Naive thymus-derived CD4-positive, alpha-beta T cell (primary cell): ENCODE data around the gene EPS8. TPM values are rescaled to one million over a fixed set of nuclear protein-coding genes. Genes with fewer than 3 reads are reported as not detected.
A peak's percentile ranks its signal among the peaks of the same experiment; 100 is the strongest.

Experiments
- ATAC-seq: fragments of 150-1000 bp; cut with Tn5 transposase; 2 replicates; pipeline ENCODE4 v1.10.0; 2021; ENCODE audit warnings: mild to moderate bottlenecking, moderate library complexity
- CTCF ChIA-PET: fragments of 350-600 bp; sonication (Branson Sonifier 250); formaldehyde crosslinking; loops from one replicate; lab custom pipeline; 2021; ENCODE audit warnings: antibody characterized with exemption; lab: Charles Lee
- POLR2A ChIA-PET: fragments of 350-600 bp; sonication (Branson Sonifier 250); formaldehyde crosslinking; loops from one replicate; lab custom pipeline; 2021; ENCODE audit warnings: antibody characterized with exemption, inconsistent platforms; lab: Charles Lee
- DNase-seq, 9 donors: peaks; one replicate each; pipeline versions ENCODE4 v3.0.0 to v3.0.0-alpha.2; 2020 to 2022; ENCODE audit warnings: mixed read lengths in 1 of 9
- H3K27ac ChIP-seq: one replicate; pipeline ENCODE4 v1.7.0; 2013; ENCODE audit warnings: mild to moderate bottlenecking, low read depth, low read length, moderate library complexity
- H3K27me3 ChIP-seq, 2 donors: one replicate each; pipeline ENCODE4 v1.7.0; 2013; ENCODE audit warnings: low read length in 2 of 2, mild to moderate bottlenecking in 2 of 2, moderate library complexity in 2 of 2; ENCODE audit not compliant: control insufficient read depth in 2 of 2, insufficient read depth in 2 of 2
- H3K36me3 ChIP-seq, 3 experiments: 1 replicate in 2 of 3; 2 replicates in 1 of 3; pipeline ENCODE4 v1.7.0; 2013; ENCODE audit warnings: low read length in 3 of 3, mild to moderate bottlenecking in 3 of 3, moderate library complexity in 1 of 3; ENCODE audit not compliant: insufficient read depth in 3 of 3, control insufficient read depth in 2 of 3
- H3K4me1 ChIP-seq, 2 donors: one replicate each; pipeline ENCODE4 v1.7.0; 2013; ENCODE audit warnings: low read length in 2 of 2, mild to moderate bottlenecking in 2 of 2, moderate library complexity in 1 of 2; ENCODE audit not compliant: control insufficient read depth in 2 of 2, insufficient read depth in 2 of 2
- H3K4me3 ChIP-seq: 2 replicates; pipeline ENCODE4 v1.7.0; 2013; ENCODE audit warnings: mild to moderate bottlenecking, low read length
- H3K9me3 ChIP-seq, 3 experiments: 1 replicate in 2 of 3; 2 replicates in 1 of 3; pipeline ENCODE4 v1.7.0; 2013; ENCODE audit warnings: low read length in 3 of 3; ENCODE audit not compliant: control insufficient read depth in 2 of 3
- H3K27ac Mint-ChIP-seq, 9 donors: one replicate each; pipeline ENCODE4 v1.8.0; 2020 to 2022; ENCODE audit warnings: mixed read lengths in 9 of 9, mild to moderate bottlenecking in 8 of 9, moderate library complexity in 5 of 9, inconsistent platforms in 2 of 9
- H3K27me3 Mint-ChIP-seq, 5 donors: one replicate each; pipeline ENCODE4 v1.8.0; 2021 to 2022; ENCODE audit warnings: mixed read lengths in 5 of 5, mild to moderate bottlenecking in 1 of 5
- H3K36me3 Mint-ChIP-seq, 5 donors: one replicate each; pipeline ENCODE4 v1.8.0; 2020 to 2022; ENCODE audit warnings: mixed read lengths in 5 of 5, mild to moderate bottlenecking in 3 of 5, inconsistent platforms in 1 of 5
- H3K4me1 Mint-ChIP-seq, 7 donors: one replicate each; pipeline ENCODE4 v1.8.0; 2020 to 2022; ENCODE audit warnings: mixed read lengths in 7 of 7, mild to moderate bottlenecking in 3 of 7, inconsistent platforms in 1 of 7
- H3K4me3 Mint-ChIP-seq, 10 donors: one replicate each; pipeline ENCODE4 v1.8.0; 2020 to 2022; ENCODE audit warnings: mild to moderate bottlenecking in 10 of 10, mixed read lengths in 10 of 10, moderate library complexity in 6 of 10, inconsistent platforms in 2 of 10
- H3K9me3 Mint-ChIP-seq, 11 donors: one replicate each; pipeline ENCODE4 v1.8.0; 2020 to 2022; ENCODE audit warnings: mixed read lengths in 11 of 11, mild to moderate bottlenecking in 4 of 11, inconsistent platforms in 1 of 11, moderate library complexity in 1 of 11
- intact Hi-C, 2 donors: fragments of 100-400 bp; cut with micrococcal nuclease; formaldehyde crosslinking; loops; one replicate each; pipeline ENCODE4 v1.15.1; 2023
- polyA plus RNA-seq, 2 donors: library from polyadenylated mRNA; unstranded; fragments of 300-500 nt; fragmentation: Illumina TruSeq; gene quantifications; one replicate each; pipeline ENCODE4 v1.2.3, GENCODE V29; 2021
- total RNA-seq, 6 experiments: library from RNA in 5 of 6; stranded (reverse) in 5 of 6; gene quantifications; 1 replicate in 5 of 6; 2 replicates in 1 of 6; pipeline ENCODE4 v1.2.3 and lab custom pipeline; 2021 to 2026

The EPS8 gene
- total and polyA plus RNA-seq, 7 experiments from 2014 or later = 1.9 to 3.1 (median 2.5) TPM

DNA sequence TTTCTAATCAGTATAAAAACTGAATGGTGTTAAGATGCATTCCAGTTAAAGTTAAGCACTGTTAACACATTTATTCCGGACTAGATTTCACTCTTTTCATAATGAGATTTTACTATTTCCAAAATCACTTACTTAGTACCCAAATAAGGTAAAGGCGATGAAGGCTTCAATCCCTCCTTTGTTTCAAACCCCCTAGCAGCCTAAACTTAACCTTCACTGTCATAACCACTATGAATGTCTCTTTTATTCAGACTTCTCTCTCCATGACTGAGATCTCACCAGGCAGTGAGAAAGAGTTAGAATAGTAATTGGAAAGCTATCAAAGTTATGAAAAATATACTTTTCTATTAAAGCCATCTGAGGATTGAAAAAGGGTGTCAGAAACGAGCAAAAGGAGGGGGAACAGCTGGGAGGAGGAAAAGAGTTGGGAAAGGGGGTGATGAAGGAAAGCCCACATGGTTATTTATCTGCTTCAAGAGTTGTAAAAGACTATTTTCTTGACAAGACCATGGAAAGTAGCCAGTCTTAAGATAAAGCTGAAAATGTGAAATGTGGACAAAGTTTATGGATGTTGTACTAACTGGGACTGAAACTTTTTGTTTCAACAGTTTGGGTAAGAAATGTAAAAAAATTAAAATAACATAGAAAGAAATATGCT is 11.7 kb downstream of the EPS8 start:
- ChIA-PET POLR2A (no interaction called here), CTCF (interaction anchor here (0.6 to 1.2 kb wide), 2 partner anchors 12 to 74 kb away, joined by 3 read pairs; partner anchors contain the start of gene EPS8)
- Mint-ChIP-seq H3K4me1 (no peaks in the 10 kb centered on the region), H3K9me3 (no peaks in the 10 kb centered on the region), H3K36me3 (peaks cover 0 to 4% (median 0%) of the 10 kb centered on the region in 5 donors), H3K27me3 (peaks cover 29 to 44% (median 37%) of the 10 kb centered on the region in 5 donors), H3K27ac (no peak overlapping the region), H3K4me3 (no peak overlapping the region)
- ATAC-seq = no peak
- H3K27ac ChIP-seq = no peak overlapping the region
- no peaks in the 10 kb centered on the region for H3K4me1 ChIP-seq
- no peaks in the 10 kb centered on the region for H3K9me3 ChIP-seq
- intact Hi-C loops = no loop called here
- H3K27me3 ChIP-seq = peaks cover 0 to 3% of the 10 kb centered on the region in 2 donors
- no peak for DNase-seq
- no peaks in the 10 kb centered on the region for H3K36me3 ChIP-seq
- no peak overlapping the region for H3K4me3 ChIP-seq

DNA sequence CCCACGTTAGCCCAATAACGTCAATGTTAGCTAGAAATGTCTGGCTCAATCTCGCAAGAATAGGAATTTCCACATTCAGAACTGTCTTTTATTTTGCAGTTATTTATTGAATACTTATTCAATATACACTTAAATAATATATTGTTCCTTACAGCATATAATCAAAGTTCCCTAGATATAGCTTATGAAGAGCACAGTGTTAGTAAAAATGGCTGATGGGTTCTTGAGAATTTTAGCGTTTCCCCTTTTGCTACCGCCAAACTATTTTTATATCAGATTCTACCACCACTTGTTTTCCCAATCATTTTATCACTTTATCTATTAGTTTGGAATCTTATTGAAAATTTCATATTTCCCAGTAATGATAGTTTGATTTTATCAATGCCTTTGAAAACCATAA is 12.7 kb downstream of the EPS8 start:
- intact Hi-C loops = no loop called here
- Mint-ChIP-seq H3K9me3 (no peaks in the 10 kb centered on the region), H3K36me3 (peaks cover 0 to under 1% (median 0%) of the 10 kb centered on the region in 5 donors), H3K27ac (no peak overlapping the region), H3K4me1 (no peaks in the 10 kb centered on the region), H3K4me3 (no peak overlapping the region), H3K27me3 (peaks cover 24 to 40% (median 35%) of the 10 kb centered on the region in 5 donors)
- no peak overlapping the region for H3K4me3 ChIP-seq
- no peak overlapping the region for H3K27ac ChIP-seq
- ChIA-PET CTCF (interaction anchor here (1.2 kb wide), 1 partner anchor 12 kb away, joined by 3 read pairs; the partner anchor contains the start of gene EPS8), POLR2A (no interaction called here)
- no peaks in the 10 kb centered on the region for H3K36me3 ChIP-seq
- no peak for DNase-seq
- H3K4me1 ChIP-seq = no peaks in the 10 kb centered on the region
- H3K9me3 ChIP-seq = no peaks in the 10 kb centered on the region
- no peak for ATAC-seq
- H3K27me3 ChIP-seq = peaks cover 0 to 3% of the 10 kb centered on the region in 2 donors

DNA sequence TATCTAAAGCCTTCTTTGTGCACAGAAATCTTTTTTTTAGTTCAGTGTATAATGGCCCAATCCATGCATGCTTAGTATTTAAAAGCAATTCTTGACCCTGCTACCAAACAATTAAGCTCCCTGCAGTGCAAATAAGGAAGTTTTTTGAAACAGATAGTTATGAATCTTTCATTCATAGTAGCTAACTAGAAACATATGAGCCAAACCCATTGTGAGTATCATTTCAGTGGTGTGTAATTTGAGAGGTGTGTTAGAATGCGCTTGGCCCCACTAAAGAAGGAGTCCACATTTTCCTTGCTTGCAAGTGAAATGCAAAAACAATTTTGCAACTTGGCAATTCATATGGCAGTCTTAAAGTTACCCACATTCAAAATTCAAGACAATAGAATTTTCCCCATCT is 14.4 kb downstream of the EPS8 start:
- H3K27ac Mint-ChIP-seq = no peak overlapping the region
- H3K4me3 ChIP-seq = no peak overlapping the region
- H3K4me1 Mint-ChIP-seq = no peaks in the 10 kb centered on the region
- no peaks in the 10 kb centered on the region for H3K36me3 ChIP-seq
- intact Hi-C loops = loop anchor here in 1 of 2 donors (5.0 kb wide), 1 partner anchor 243 kb away; no protein-coding TSS in a partner anchor
- no peak for ATAC-seq
- ChIA-PET CTCF (no interaction called here), POLR2A (interaction anchor here (0.7 kb wide), 1 partner anchor 62 kb away, joined by 3 read pairs; no protein-coding TSS in a partner anchor)
- no peaks in the 10 kb centered on the region for H3K36me3 Mint-ChIP-seq
- peaks cover 24 to 31% (median 27%) of the 10 kb centered on the region in 5 donors for H3K27me3 Mint-ChIP-seq
- no peaks in the 10 kb centered on the region for H3K9me3 ChIP-seq
- no peaks in the 10 kb centered on the region for H3K4me1 ChIP-seq
- no peak for DNase-seq
- H3K27ac ChIP-seq = no peak overlapping the region
- no peaks in the 10 kb centered on the region for H3K9me3 Mint-ChIP-seq
- H3K27me3 ChIP-seq = peaks cover 0 to 3% of the 10 kb centered on the region in 2 donors
- no peak overlapping the region for H3K4me3 Mint-ChIP-seq

GRCh38 chr12:15772405-15773018 is 16.7 kb downstream of the EPS8 start:
- Histone ChIP-seq H3K4me3 (no peak overlapping the region), H3K36me3 (no peaks in the 10 kb centered on the region), H3K27me3 (no peaks in the 10 kb centered on the region), H3K9me3 (no peaks in the 10 kb centered on the region), H3K27ac (no peak overlapping the region), H3K4me1 (no peaks in the 10 kb centered on the region)
- ChIA-PET POLR2A (no interaction called here), CTCF (interaction anchor here (0.7 to 2.1 kb wide), 6 partner anchors 84 to 1514 kb away, joined by 3 to 15 read pairs (median 4); no protein-coding TSS in a partner anchor)
- DNase-seq (peak in 1 of 9 donors; percentile 11), ATAC-seq (no peak)
- no peaks in the 10 kb centered on the region for H3K9me3 Mint-ChIP-seq
- intact Hi-C loops = loop anchor here (1.0 to 5.0 kb wide), 5 partner anchors 82 to 240 kb away; no protein-coding TSS in a partner anchor
- H3K27me3 Mint-ChIP-seq = peaks cover 10 to 23% (median 15%) of the 10 kb centered on the region in 5 donors
- no peak overlapping the region for H3K27ac Mint-ChIP-seq
- no peaks in the 10 kb centered on the region for H3K36me3 Mint-ChIP-seq
- no peak overlapping the region for H3K4me3 Mint-ChIP-seq
- H3K4me1 Mint-ChIP-seq = no peaks in the 10 kb centered on the region

GRCh38 chr12:15770581-15770980 is 18.6 kb downstream of the EPS8 start:
- no peak overlapping the region for H3K4me3 Mint-ChIP-seq
- ATAC-seq = no peak
- no peak overlapping the region for H3K27ac Mint-ChIP-seq
- Histone ChIP-seq H3K4me1 (no peaks in the 10 kb centered on the region), H3K4me3 (no peak overlapping the region), H3K27ac (no peak overlapping the region), H3K27me3 (no peaks in the 10 kb centered on the region), H3K36me3 (no peaks in the 10 kb centered on the region), H3K9me3 (no peaks in the 10 kb centered on the region)
- ChIA-PET CTCF (no interaction called here), POLR2A (no interaction called here)
- peaks cover 0 to under 1% (median 0%) of the 10 kb centered on the region in 5 donors for H3K36me3 Mint-ChIP-seq
- H3K9me3 Mint-ChIP-seq = no peaks in the 10 kb centered on the region
- H3K4me1 Mint-ChIP-seq = peaks cover 0 to 3% (median 0%) of the 10 kb centered on the region in 7 donors
- peaks cover 0 to 10% (median 3%) of the 10 kb centered on the region in 5 donors for H3K27me3 Mint-ChIP-seq
- intact Hi-C loops = loop anchor here in 1 of 2 donors (5.0 kb wide), 1 partner anchor 238 kb away; no protein-coding TSS in a partner anchor
- DNase-seq = no peak

DNA sequence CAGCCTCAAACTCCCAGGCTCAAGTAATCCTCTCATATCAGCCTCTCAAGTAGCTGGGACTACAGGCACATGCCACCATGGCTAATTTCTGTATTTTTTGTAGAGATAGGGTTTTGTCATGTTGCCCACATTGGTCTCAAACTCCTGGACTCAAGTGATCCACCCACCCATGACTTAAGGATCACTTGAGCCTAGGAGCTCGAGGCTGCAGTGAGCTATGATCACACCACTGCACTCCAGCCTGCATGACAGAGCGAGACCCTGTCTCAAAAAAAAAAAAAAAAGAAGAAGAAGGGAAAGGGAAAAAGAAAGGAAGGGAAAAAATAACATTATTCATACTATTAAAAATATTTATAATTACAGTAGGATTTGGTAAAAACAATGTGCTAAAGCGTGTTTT is 19.2 kb downstream of the EPS8 start:
- no peaks in the 10 kb centered on the region for H3K4me1 ChIP-seq
- Mint-ChIP-seq H3K27me3 (peaks cover 0 to 10% (median 8%) of the 10 kb centered on the region in 5 donors), H3K4me1 (peaks cover 0 to 3% (median 0%) of the 10 kb centered on the region in 7 donors), H3K36me3 (peaks cover 0 to 5% (median 0%) of the 10 kb centered on the region in 5 donors), H3K27ac (no peak overlapping the region), H3K9me3 (no peaks in the 10 kb centered on the region), H3K4me3 (no peak overlapping the region)
- H3K9me3 ChIP-seq = no peaks in the 10 kb centered on the region
- no peak overlapping the region for H3K27ac ChIP-seq
- ChIA-PET POLR2A (no interaction called here), CTCF (no interaction called here)
- H3K27me3 ChIP-seq = peaks cover 0 to 3% of the 10 kb centered on the region in 2 donors
- intact Hi-C loops = loop anchor here in 1 of 2 donors (5.0 kb wide), 1 partner anchor 238 kb away; no protein-coding TSS in a partner anchor
- no peak for DNase-seq
- ATAC-seq = no peak
- H3K36me3 ChIP-seq = no peaks in the 10 kb centered on the region
- no peak overlapping the region for H3K4me3 ChIP-seq
